Progenitor cell of endocrine pancreas (in vitro differentiated cells): ENCODE measurements around the gene SHISAL2A. TPM values are rescaled to one million over a fixed set of nuclear protein-coding genes. Genes with fewer than 3 reads are reported as not detected.
A peak's percentile ranks its signal among the peaks of the same experiment; 100 is the strongest.

Source experiments
- DNase-seq: peaks from one replicate; pipeline ENCODE4 v3.0.0; 2021; ENCODE audit warnings: low spot score; ENCODE audit not compliant: unreplicated experiment
- H3K27ac Mint-ChIP-seq: 2 replicates; pipeline ENCODE4 v1.8.0; 2021; ENCODE audit warnings: mild to moderate bottlenecking, moderate library complexity, mixed read lengths
- H3K27me3 Mint-ChIP-seq: 2 replicates; pipeline ENCODE4 v1.8.0; 2021; ENCODE audit warnings: mixed read lengths
- H3K36me3 Mint-ChIP-seq: 2 replicates; pipeline ENCODE4 v1.8.0; 2022; ENCODE audit warnings: mixed read lengths; ENCODE audit not compliant: insufficient read depth
- H3K4me1 Mint-ChIP-seq: 2 replicates; pipeline ENCODE4 v1.8.0; 2021; ENCODE audit warnings: low read depth, mixed read lengths
- H3K4me3 Mint-ChIP-seq: 2 replicates; pipeline ENCODE4 v1.8.0; 2021; ENCODE audit warnings: low read depth, mild to moderate bottlenecking, moderate library complexity, mixed read lengths
- H3K9me3 Mint-ChIP-seq: 2 replicates; pipeline ENCODE4 v1.8.0; 2021; ENCODE audit warnings: low read depth, mixed read lengths
- CTCF ChIP-seq: fragments of 200-600 bp; sonication (generic); IDR thresholded peaks from one replicate; pipeline ENCODE4 v1.5.0; 2021; ENCODE audit warnings: antibody characterized with exemption, mild to moderate bottlenecking; ENCODE audit not compliant: unreplicated experiment
- total RNA-seq: library from RNA; stranded (reverse); gene quantifications from 2 replicates; pipeline ENCODE4 v1.2.1, GENCODE V29; 2021

The SHISAL2A gene
- total RNA-seq, 1 donor from 2014 or later = 0.38 TPM

- Mint-ChIP-seq H3K36me3 (no peaks in the 10 kb centered on the region), H3K4me3 (no peak overlapping the region), H3K9me3 (no peaks in the 10 kb centered on the region), H3K27ac (no peak overlapping the region), H3K27me3 (no peaks in the 10 kb centered on the region), H3K4me1 (peaks cover 4% of the 10 kb centered on the region)
- no peak for TF ChIP-seq CTCF
- no peak for DNase-seq
Measured at GRCh38 chr1:52669696-52670095, 36.7 kb downstream of the SHISAL2A start.

GRCh38 chr1:52670604-52671003 is 37.6 kb downstream of the SHISAL2A start:
- no peaks in the 10 kb centered on the region for H3K36me3 Mint-ChIP-seq
- H3K4me3 Mint-ChIP-seq = no peak overlapping the region
- TF ChIP-seq CTCF = no peak
- no peaks in the 10 kb centered on the region for H3K9me3 Mint-ChIP-seq
- DNase-seq = no peak
- no peak overlapping the region for H3K27ac Mint-ChIP-seq
- no peaks in the 10 kb centered on the region for H3K27me3 Mint-ChIP-seq
- peaks cover 9% of the 10 kb centered on the region for H3K4me1 Mint-ChIP-seq

DNA sequence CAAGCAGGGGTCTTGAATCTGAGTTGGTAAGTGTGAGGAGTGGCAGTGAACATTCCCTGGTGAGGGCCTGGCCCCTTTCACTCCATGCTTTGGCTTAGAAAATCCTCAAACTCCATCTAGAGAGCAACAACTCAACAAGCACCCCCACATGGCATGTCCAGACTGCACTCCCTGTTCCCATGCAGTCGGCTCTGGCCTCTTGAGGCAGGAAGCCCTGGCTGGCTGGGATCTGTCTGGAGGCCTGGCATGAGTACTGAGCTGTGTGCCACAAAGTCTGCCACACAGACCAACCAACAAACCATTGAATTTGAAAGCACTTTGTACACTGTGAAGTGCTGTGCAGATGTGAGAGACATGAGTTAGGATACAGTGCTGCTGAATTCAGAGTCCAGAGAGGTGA is 40.0 kb downstream of the SHISAL2A start:
- Mint-ChIP-seq H3K27ac (peak overlapping the region; percentile 33), H3K36me3 (no peaks in the 10 kb centered on the region), H3K9me3 (no peaks in the 10 kb centered on the region), H3K4me3 (no peak overlapping the region), H3K4me1 (peaks cover 15% of the 10 kb centered on the region), H3K27me3 (no peaks in the 10 kb centered on the region)
- no peak for DNase-seq
- no peak for TF ChIP-seq CTCF

DNA sequence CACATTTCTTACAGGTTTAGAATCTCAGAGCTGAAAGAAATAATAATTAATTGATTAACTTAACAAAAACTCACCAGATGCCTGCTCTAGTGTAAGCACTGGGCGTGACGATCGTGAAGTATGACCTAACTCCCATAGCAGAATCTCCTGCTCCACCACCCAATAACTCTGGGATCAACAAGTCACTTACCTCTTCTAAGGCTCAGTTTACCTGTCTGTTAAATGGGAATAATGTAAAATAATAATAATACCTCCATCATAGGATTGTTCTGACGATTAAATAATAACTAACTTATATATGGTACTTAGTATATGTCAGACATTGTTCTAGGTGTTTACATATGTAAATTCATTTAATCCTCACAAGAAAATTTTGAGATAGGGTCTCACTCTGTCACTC is 40.5 kb downstream of the SHISAL2A start:
- TF ChIP-seq CTCF = no peak
- no peaks in the 10 kb centered on the region for H3K27me3 Mint-ChIP-seq
- H3K27ac Mint-ChIP-seq = no peak overlapping the region
- H3K4me3 Mint-ChIP-seq = no peak overlapping the region
- peaks cover 15% of the 10 kb centered on the region for H3K4me1 Mint-ChIP-seq
- H3K9me3 Mint-ChIP-seq = no peaks in the 10 kb centered on the region
- DNase-seq = no peak
- no peaks in the 10 kb centered on the region for H3K36me3 Mint-ChIP-seq

- Mint-ChIP-seq H3K27ac (peak overlapping the region; percentile 78), H3K4me1 (peaks cover 22% of the 10 kb centered on the region), H3K9me3 (no peaks in the 10 kb centered on the region), H3K4me3 (no peak overlapping the region), H3K27me3 (no peaks in the 10 kb centered on the region), H3K36me3 (no peaks in the 10 kb centered on the region)
- DNase-seq = no peak
- TF ChIP-seq CTCF = no peak
Measured at GRCh38 chr1:52674497-52675384, 41.8 kb downstream of the SHISAL2A start.
